ENCODE results near the gene TWIST2. TPM values are rescaled to one million over a fixed set of nuclear protein-coding genes. Genes with fewer than 3 reads are reported as not detected.

Gene TWIST2
- total RNA-seq, 2 experiments from 2014 or later = not detected

DNA sequence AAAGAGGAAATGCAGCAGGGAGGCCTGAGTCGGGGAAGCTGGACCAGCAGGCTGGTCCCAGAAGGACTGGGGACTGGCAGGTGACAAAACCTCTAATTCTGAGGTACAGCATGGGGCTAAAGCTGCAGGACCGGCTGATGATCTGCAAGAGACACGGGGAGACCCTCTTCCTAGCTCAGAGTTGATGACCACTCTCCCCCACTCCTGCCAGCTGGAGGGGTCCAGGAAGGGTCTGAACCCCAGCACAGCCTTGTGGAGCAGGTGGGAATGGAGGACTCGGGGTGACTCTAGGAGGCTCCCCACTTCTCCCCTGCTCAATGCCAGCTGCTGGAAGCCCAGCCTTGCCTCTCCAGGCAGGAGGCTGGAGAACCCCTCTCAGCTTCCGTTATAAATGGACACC, 67.7 kb downstream of the TWIST2 start:
- H3K27ac ChIP-seq (ENCODE audit: low read depth in 1 of 2, low read length in 2 of 2) = no peak overlapping the region
- H3K27me3 Mint-ChIP-seq = peaks cover 26% of the 10 kb centered on the region
- no peaks in the 10 kb centered on the region for H3K36me3 ChIP-seq (ENCODE audit: insufficient read depth, low read length)
- no peak overlapping the region for H3K27ac Mint-ChIP-seq
- H3K4me1 Mint-ChIP-seq (ENCODE audit: low read depth) = no peaks in the 10 kb centered on the region
- DNase-seq (no peak), ATAC-seq (ENCODE audit: poor library complexity) (no peak)
- ChIA-PET CTCF (interaction anchor here (0.6 kb wide), 1 partner anchor 13 kb away, joined by 3 read pairs; no protein-coding TSS in a partner anchor), POLR2A (no interaction called here)
- no peaks in the 10 kb centered on the region for H3K4me1 ChIP-seq (ENCODE audit: insufficient read depth, low read length)
- no peaks in the 10 kb centered on the region for H3K9me3 Mint-ChIP-seq
- no peak overlapping the region for H3K4me3 Mint-ChIP-seq
- intact Hi-C loops (cut with DNase I, micrococcal nuclease) = no loop called here
- no peaks in the 10 kb centered on the region for H3K36me3 Mint-ChIP-seq (ENCODE audit: low read depth)
- TF ChIP-seq, protein P1, sequence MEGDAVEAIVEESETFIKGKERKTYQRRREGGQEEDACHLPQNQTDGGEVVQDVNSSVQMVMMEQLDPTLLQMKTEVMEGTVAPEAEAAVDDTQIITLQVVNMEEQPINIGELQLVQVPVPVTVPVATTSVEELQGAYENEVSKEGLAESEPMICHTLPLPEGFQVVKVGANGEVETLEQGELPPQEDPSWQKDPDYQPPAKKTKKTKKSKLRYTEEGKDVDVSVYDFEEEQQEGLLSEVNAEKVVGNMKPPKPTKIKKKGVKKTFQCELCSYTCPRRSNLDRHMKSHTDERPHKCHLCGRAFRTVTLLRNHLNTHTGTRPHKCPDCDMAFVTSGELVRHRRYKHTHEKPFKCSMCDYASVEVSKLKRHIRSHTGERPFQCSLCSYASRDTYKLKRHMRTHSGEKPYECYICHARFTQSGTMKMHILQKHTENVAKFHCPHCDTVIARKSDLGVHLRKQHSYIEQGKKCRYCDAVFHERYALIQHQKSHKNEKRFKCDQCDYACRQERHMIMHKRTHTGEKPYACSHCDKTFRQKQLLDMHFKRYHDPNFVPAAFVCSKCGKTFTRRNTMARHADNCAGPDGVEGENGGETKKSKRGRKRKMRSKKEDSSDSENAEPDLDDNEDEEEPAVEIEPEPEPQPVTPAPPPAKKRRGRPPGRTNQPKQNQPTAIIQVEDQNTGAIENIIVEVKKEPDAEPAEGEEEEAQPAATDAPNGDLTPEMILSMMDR (IDR thresholded peaks at IDR 0.05) = no peak
- H3K4me3 ChIP-seq (ENCODE audit: low read length) = no peak overlapping the region
- H3K27me3 ChIP-seq (ENCODE audit: control insufficient read depth in 1 of 2, insufficient read depth in 2 of 2, low read length in 2 of 2) = peaks cover 0 to 10% of the 10 kb centered on the region in 2 experiments
- H3K9me3 ChIP-seq (ENCODE audit: control insufficient read depth in 1 of 2, insufficient read depth in 1 of 2, low read length in 2 of 2) = peaks cover 0 to 11% of the 10 kb centered on the region in 2 experiments

DNA sequence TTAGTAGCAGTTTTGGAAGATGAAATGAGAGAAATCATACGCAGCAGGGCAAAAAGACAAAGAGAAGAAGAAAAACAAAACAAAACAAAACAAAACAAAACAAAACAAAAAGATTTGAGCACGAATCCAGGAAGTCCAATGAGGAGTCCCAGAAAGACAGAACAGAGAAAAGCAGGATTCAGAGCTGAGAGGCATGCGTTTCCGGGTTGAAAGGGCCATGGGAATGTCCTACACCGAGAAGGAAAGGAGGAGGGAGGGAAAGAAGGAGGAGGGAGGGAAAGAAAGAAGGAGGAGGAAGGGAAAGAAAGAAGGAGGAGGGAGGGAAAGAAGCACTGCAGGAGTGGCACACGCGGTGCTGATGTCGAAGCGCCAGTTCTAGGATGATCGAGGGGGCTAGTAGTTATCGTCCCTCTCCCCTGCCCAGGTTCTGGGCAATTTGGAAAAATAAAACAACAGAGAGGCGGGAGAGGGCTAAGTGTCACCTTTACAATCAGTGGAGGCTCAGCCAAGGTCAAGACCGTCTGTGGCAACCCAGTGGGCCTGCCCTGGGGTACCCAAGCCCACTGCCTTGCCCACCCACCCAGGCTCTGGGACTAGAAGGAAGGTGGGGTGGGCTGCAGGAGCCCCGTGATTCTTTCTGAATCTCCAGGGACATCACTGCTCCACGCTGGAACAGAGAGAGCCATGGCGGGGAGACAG, 68.4 kb downstream of the TWIST2 start:
- H3K4me3 Mint-ChIP-seq = no peak overlapping the region
- H3K9me3 Mint-ChIP-seq = no peaks in the 10 kb centered on the region
- no peaks in the 10 kb centered on the region for H3K4me1 Mint-ChIP-seq (ENCODE audit: low read depth)
- H3K36me3 Mint-ChIP-seq (ENCODE audit: low read depth) = no peaks in the 10 kb centered on the region
- TF ChIP-seq, protein P1 (IDR thresholded peaks at IDR 0.05) = no peak
- H3K27ac Mint-ChIP-seq = no peak overlapping the region
- DNase-seq (no peak), ATAC-seq (ENCODE audit: poor library complexity) (no peak)
- peaks cover 0 to 8% of the 10 kb centered on the region in 2 experiments for H3K9me3 ChIP-seq (ENCODE audit: control insufficient read depth in 1 of 2, insufficient read depth in 1 of 2, low read length in 2 of 2)
- no peak overlapping the region for H3K27ac ChIP-seq (ENCODE audit: low read depth in 1 of 2, low read length in 2 of 2)
- ChIA-PET CTCF (interaction anchor here (0.6 kb wide), 1 partner anchor 13 kb away, joined by 3 read pairs; no protein-coding TSS in a partner anchor), POLR2A (no interaction called here)
- no peaks in the 10 kb centered on the region for H3K36me3 ChIP-seq (ENCODE audit: insufficient read depth, low read length)
- H3K27me3 Mint-ChIP-seq = peaks cover 26% of the 10 kb centered on the region
- intact Hi-C loops (cut with DNase I, micrococcal nuclease) = no loop called here
- H3K4me3 ChIP-seq (ENCODE audit: low read length) = no peak overlapping the region
- no peaks in the 10 kb centered on the region for H3K4me1 ChIP-seq (ENCODE audit: insufficient read depth, low read length)
- peaks cover 0 to 10% of the 10 kb centered on the region in 2 experiments for H3K27me3 ChIP-seq (ENCODE audit: control insufficient read depth in 1 of 2, insufficient read depth in 2 of 2, low read length in 2 of 2)

DNA sequence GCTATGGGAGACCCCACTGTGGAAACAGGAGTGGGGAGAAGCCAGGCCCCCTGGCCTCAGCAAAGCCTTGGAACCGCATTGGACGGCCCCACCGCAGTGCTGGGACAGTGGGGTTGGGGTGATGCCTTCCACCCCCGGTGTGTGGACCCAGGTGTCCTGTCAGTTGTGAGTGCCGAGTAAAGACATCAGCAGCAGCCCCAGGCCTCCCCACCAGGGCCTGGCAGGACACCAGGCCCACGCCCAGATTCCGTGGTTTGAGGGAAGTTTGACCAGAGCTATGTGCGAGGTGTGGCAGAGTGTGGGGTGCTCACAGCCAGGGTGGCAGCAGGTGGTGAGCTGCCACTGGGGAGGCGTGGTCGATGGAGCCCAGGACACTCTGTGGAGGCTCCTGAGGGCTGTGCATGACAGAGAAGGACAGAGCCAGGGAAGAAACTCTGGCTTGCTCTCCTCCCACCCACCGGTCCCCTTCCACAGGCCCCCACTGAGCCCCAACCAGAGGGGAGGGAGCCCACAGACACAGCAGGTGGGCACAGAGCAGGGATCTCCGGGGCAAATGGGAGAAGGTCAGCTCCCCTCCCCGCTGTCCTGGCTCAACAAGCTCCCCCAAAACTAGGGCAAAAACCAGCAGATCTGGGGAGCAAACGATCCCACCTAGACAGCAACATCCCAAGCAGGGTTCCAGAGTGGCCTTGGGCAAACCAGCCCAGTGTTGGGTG, 69.1 kb downstream of the TWIST2 start:
- ChIA-PET POLR2A (no interaction called here), CTCF (no interaction called here)
- Mint-ChIP-seq H3K27ac (no peak overlapping the region), H3K4me3 (no peak overlapping the region), H3K9me3 (no peaks in the 10 kb centered on the region), H3K4me1 (ENCODE audit: low read depth) (no peaks in the 10 kb centered on the region), H3K27me3 (peaks cover 30% of the 10 kb centered on the region), H3K36me3 (ENCODE audit: low read depth) (no peaks in the 10 kb centered on the region)
- intact Hi-C loops (cut with DNase I, micrococcal nuclease) = no loop called here
- peaks cover 0 to 10% of the 10 kb centered on the region in 2 experiments for H3K27me3 ChIP-seq (ENCODE audit: control insufficient read depth in 1 of 2, insufficient read depth in 2 of 2, low read length in 2 of 2)
- ATAC-seq (ENCODE audit: poor library complexity) = no peak
- peaks cover 0 to 6% of the 10 kb centered on the region in 2 experiments for H3K9me3 ChIP-seq (ENCODE audit: control insufficient read depth in 1 of 2, insufficient read depth in 1 of 2, low read length in 2 of 2)
- DNase-seq = no peak
- H3K27ac ChIP-seq (ENCODE audit: low read depth in 1 of 2, low read length in 2 of 2) = no peak overlapping the region
- TF ChIP-seq, protein P1 (IDR thresholded peaks at IDR 0.05) = no peak
- H3K4me1 ChIP-seq (ENCODE audit: insufficient read depth, low read length) = no peaks in the 10 kb centered on the region
- H3K4me3 ChIP-seq (ENCODE audit: low read length) = no peak overlapping the region
- H3K36me3 ChIP-seq (ENCODE audit: insufficient read depth, low read length) = no peaks in the 10 kb centered on the region
